ENCODE measurements around the gene GNG14.

The GNG14 gene

DNA sequence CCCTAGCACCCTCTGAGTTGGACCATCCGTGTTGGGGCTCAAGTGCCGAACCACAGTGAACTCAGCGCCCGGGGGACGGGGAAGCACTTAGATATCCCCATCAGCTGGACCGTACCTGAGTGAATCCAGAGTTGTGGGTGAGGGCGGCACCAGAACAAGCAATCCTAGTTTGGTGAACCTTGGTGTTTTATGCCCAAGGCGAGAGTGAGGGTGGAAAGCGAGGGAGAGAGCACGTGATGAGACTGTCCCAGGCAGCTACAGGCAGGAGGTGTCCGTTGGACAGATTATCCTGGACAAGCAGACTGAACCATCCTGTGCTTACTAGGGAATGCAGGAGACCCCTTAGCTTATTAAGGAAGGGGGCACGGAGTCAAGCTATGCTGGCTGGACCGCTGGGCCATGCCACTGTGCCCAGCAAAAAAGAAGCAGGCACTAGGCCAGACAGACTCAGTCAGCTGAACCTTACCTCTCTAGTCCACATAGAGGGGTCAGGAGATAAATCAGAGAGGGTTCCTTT, 50.1 kb downstream of the GNG14 start:
- TF ChIP-seq SP1 (IDR thresholded peaks at IDR 0.05) (no peak), ZNF384 (IDR thresholded peaks at IDR 0.05) (no peak), TARDBP (IDR thresholded peaks at IDR 0.05) (no peak), ELF4 (IDR thresholded peaks at IDR 0.05) (no peak), SUZ12 (IDR thresholded peaks at IDR 0.05) (no peak), L3MBTL2 (conservative IDR thresholded peaks at IDR 0.05) (no peak), HDGF (IDR thresholded peaks at IDR 0.05; ENCODE audit: borderline replicate concordance) (no peak), FOXA1 (IDR thresholded peaks at IDR 0.05) (no peak), LEF1 (IDR thresholded peaks at IDR 0.05; ENCODE audit: borderline replicate concordance) (no peak), NFRKB (IDR thresholded peaks at IDR 0.05) (no peak), BHLHE40 (IDR thresholded peaks at IDR 0.05; ENCODE audit: borderline replicate concordance) (no peak), CTBP1 (IDR thresholded peaks at IDR 0.05; ENCODE audit: borderline replicate concordance) (no peak), FOXM1 (IDR thresholded peaks at IDR 0.05; ENCODE audit: borderline replicate concordance) (no peak), FOXK2 (IDR thresholded peaks at IDR 0.05) (no peak)
- TF ChIP-seq, protein P1, sequence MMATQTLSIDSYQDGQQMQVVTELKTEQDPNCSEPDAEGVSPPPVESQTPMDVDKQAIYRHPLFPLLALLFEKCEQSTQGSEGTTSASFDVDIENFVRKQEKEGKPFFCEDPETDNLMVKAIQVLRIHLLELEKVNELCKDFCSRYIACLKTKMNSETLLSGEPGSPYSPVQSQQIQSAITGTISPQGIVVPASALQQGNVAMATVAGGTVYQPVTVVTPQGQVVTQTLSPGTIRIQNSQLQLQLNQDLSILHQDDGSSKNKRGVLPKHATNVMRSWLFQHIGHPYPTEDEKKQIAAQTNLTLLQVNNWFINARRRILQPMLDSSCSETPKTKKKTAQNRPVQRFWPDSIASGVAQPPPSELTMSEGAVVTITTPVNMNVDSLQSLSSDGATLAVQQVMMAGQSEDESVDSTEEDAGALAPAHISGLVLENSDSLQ (IDR thresholded peaks at IDR 0.05) = no peak
- CTCF ChIA-PET = no interaction called here
- POLR2A ChIA-PET = interaction anchor here (0.7 to 6.1 kb wide), 3 partner anchors 15 to 42 kb away, joined by 3 to 133 read pairs (median 9); partner anchors contain the start of genes FBXW9 and TNPO2
- no peak for DNase-seq (ENCODE audit: extremely low spot score)

Measured in HEK293T (cell line).